ENCODE measurements around the gene LSAMP.

- TF ChIP-seq CTCF (IDR thresholded peaks at IDR 0.05) (no peak), POLR2A (IDR thresholded peaks at IDR 0.05) (no peak)
These were observed 641.1 kb downstream of the LSAMP start for GRCh38 chr3:115804200-115804599.
